Liver (tissue), 9 donors: ENCODE measurements around the gene GIGYF1. TPM values are rescaled to one million over a fixed set of nuclear protein-coding genes. Genes with fewer than 3 reads are reported as not detected.

ENCODE experiments used
- DNase-seq: peaks from one replicate; pipeline ENCODE4 v3.0.0-alpha.2; 2017; ENCODE audit warnings: low spot score
- H3K27ac ChIP-seq, 2 donors: one replicate each; pipeline ENCODE4 v1.7.0; 2013; ENCODE audit warnings: inconsistent platforms in 2 of 2, low read length in 2 of 2, control low read depth in 1 of 2, low read depth in 1 of 2, mild to moderate bottlenecking in 1 of 2
- H3K27me3 ChIP-seq, 4 donors: one replicate each; pipeline versions ENCODE4 v1.6.1 to v1.7.0; 2013; ENCODE audit warnings: low read length in 3 of 4, inconsistent platforms in 1 of 4, mild to moderate bottlenecking in 1 of 4, moderate library complexity in 1 of 4; ENCODE audit not compliant: control insufficient read depth in 4 of 4, insufficient read depth in 4 of 4
- H3K36me3 ChIP-seq, 4 donors: one replicate each; pipeline versions ENCODE4 v1.6.1 to v1.7.0; 2013; ENCODE audit warnings: low read length in 3 of 4, mild to moderate bottlenecking in 3 of 4, low read depth in 1 of 4, moderate library complexity in 1 of 4; ENCODE audit not compliant: control insufficient read depth in 4 of 4, insufficient read depth in 3 of 4
- H3K4me1 ChIP-seq, 4 donors: one replicate each; pipeline versions ENCODE4 v1.6.1 to v1.7.0; 2013; ENCODE audit warnings: low read length in 3 of 4, mild to moderate bottlenecking in 3 of 4, moderate library complexity in 1 of 4; ENCODE audit not compliant: control insufficient read depth in 4 of 4, insufficient read depth in 4 of 4
- H3K4me3 ChIP-seq, 3 donors: one replicate each; pipeline versions ENCODE4 v1.6.1 to v1.7.0; 2013; ENCODE audit warnings: low read length in 3 of 3, control low read depth in 1 of 3, low read depth in 1 of 3, mild to moderate bottlenecking in 1 of 3
- H3K9ac ChIP-seq, 2 donors: one replicate each; pipeline ENCODE4 v1.7.0; 2013; ENCODE audit warnings: low read length in 2 of 2, mild to moderate bottlenecking in 2 of 2, moderate library complexity in 2 of 2, control low read depth in 1 of 2, low read depth in 1 of 2
- H3K9me3 ChIP-seq, 4 donors: one replicate each; pipeline versions ENCODE4 v1.6.1 to v1.7.0; 2013; ENCODE audit warnings: low read length in 3 of 4; ENCODE audit not compliant: control insufficient read depth in 4 of 4
- EGR1 ChIP-seq, 2 donors: IDR thresholded peaks; 2 replicates each; pipeline ENCODE4 v1.6.1; 2016 to 2018; ENCODE audit warnings: antibody characterized with exemption in 2 of 2, low read depth in 2 of 2
- FOXA1 ChIP-seq: IDR thresholded peaks from 2 replicates; pipeline ENCODE4 v1.6.1; 2016; ENCODE audit warnings: antibody characterized with exemption
- FOXA2 ChIP-seq: IDR thresholded peaks from 2 replicates; pipeline ENCODE4 v1.6.1; 2016; ENCODE audit warnings: antibody characterized with exemption
- GABPA ChIP-seq, 2 donors: IDR thresholded peaks in 1 of 2; conservative IDR thresholded peaks in 1 of 2; 2 replicates each; pipeline ENCODE4 v1.6.1; 2016; ENCODE audit warnings: antibody characterized with exemption in 2 of 2, mild to moderate bottlenecking in 1 of 2, moderate library complexity in 1 of 2
- HNF4A ChIP-seq, 2 donors: conservative IDR thresholded peaks; 2 replicates each; pipeline ENCODE4 v1.6.1; 2016; ENCODE audit warnings: antibody characterized with exemption in 2 of 2, mild to moderate bottlenecking in 2 of 2
- HNF4G ChIP-seq: IDR thresholded peaks from 2 replicates; pipeline ENCODE4 v1.6.1; 2016; ENCODE audit warnings: antibody characterized with exemption
- JUND ChIP-seq, 2 donors: IDR thresholded peaks; 2 replicates each; pipeline ENCODE4 v1.6.1; 2016; ENCODE audit warnings: antibody characterized with exemption in 2 of 2
- NR2F2 ChIP-seq: IDR thresholded peaks from 2 replicates; pipeline ENCODE4 v1.6.1; 2016; ENCODE audit warnings: antibody characterized with exemption
- RAD21 ChIP-seq, 2 donors: IDR thresholded peaks; 2 replicates each; pipeline ENCODE4 v1.6.1; 2016; ENCODE audit warnings: antibody characterized with exemption in 2 of 2, mild to moderate bottlenecking in 2 of 2
- REST ChIP-seq: IDR thresholded peaks from 2 replicates; pipeline ENCODE4 v1.6.1; 2016; ENCODE audit warnings: antibody characterized with exemption, mild to moderate bottlenecking
- RXRA ChIP-seq, 2 donors: IDR thresholded peaks; 2 replicates each; pipeline ENCODE4 v1.6.1; 2017 to 2018; ENCODE audit warnings: antibody characterized with exemption in 2 of 2, mild to moderate bottlenecking in 1 of 2
- SP1 ChIP-seq: IDR thresholded peaks from 2 replicates; pipeline ENCODE4 v1.6.1; 2018; ENCODE audit warnings: antibody characterized with exemption, mild to moderate bottlenecking
- YY1 ChIP-seq: IDR thresholded peaks from 2 replicates; pipeline ENCODE4 v1.6.1; 2016; ENCODE audit warnings: antibody characterized with exemption, mild to moderate bottlenecking
- WGBS: extraction: QIAGEN DNeasy Blood & Tissue Kit; methylation state at CpG from one replicate; pipeline ENCODE4 v1.1.7; 2013; 5-methylcytosine and 5-hydroxymethylcytosine counted together
- polyA plus RNA-seq, 2 donors: library from polyadenylated mRNA; stranded (reverse) in 1 of 2; unstranded in 1 of 2; fragments of 200-250 nt in 1 of 2; fragments of >200 nt in 1 of 2; fragmentation: Nextera tagmentation in 1 of 2; extraction: Ambion mirVana in 1 of 2; gene quantifications; one replicate each; pipeline versions ENCODE4 v1.2.1 to v1.2.3, GENCODE V29; 2013 to 2015
- total RNA-seq, 2 donors: library from RNA; depleted of rRNA; stranded (reverse); fragments of >200 nt; gene quantifications; one replicate each; pipeline ENCODE4 v1.2.3, GENCODE V29; 2014
- TF ChIP-seq, protein P1 (sequence below): IDR thresholded peaks from 2 replicates; pipeline ENCODE4 v1.6.1; 2016; ENCODE audit warnings: antibody characterized with exemption
- TF ChIP-seq, protein P2 (sequence below): IDR thresholded peaks from 2 replicates; pipeline ENCODE4 v1.6.1; 2016; ENCODE audit warnings: antibody characterized with exemption
- TF ChIP-seq, protein P3 (sequence below): IDR thresholded peaks from 2 replicates; pipeline ENCODE4 v1.6.1; 2016; ENCODE audit warnings: antibody characterized with exemption
- TF ChIP-seq, protein P4 (sequence below): fragments of 150-350 bp; IDR thresholded peaks from 2 replicates; pipeline ENCODE4 v1.5.1; 2017; ENCODE audit warnings: improper control_type of control experiment, low read depth, low read length; ENCODE audit not compliant: missing input control
- donor health status: healthy.
- donor health status: healthy.
- donor health status: healthy.
- donor health status: healthy.
- donor health status: healthy.

The GIGYF1 gene
- total and polyA plus RNA-seq, 4 donors = 6.8 to 12.7 (median 10.1) TPM

- TF ChIP-seq JUND (IDR thresholded peaks at IDR 0.05) (no peak), HNF4A (conservative IDR thresholded peaks at IDR 0.05) (no peak), EGR1 (IDR thresholded peaks at IDR 0.05; ENCODE audit: low read depth in 2 of 2) (no peak), RAD21 (IDR thresholded peaks at IDR 0.05) (no peak), SP1 (no peak), FOXA1 (no peak), REST (no peak), YY1 (no peak), GABPA (IDR thresholded peaks at IDR 0.05 in 1 of 2, conservative IDR thresholded peaks at IDR 0.05 in 1 of 2) (no peak)
- TF ChIP-seq, protein P1, sequence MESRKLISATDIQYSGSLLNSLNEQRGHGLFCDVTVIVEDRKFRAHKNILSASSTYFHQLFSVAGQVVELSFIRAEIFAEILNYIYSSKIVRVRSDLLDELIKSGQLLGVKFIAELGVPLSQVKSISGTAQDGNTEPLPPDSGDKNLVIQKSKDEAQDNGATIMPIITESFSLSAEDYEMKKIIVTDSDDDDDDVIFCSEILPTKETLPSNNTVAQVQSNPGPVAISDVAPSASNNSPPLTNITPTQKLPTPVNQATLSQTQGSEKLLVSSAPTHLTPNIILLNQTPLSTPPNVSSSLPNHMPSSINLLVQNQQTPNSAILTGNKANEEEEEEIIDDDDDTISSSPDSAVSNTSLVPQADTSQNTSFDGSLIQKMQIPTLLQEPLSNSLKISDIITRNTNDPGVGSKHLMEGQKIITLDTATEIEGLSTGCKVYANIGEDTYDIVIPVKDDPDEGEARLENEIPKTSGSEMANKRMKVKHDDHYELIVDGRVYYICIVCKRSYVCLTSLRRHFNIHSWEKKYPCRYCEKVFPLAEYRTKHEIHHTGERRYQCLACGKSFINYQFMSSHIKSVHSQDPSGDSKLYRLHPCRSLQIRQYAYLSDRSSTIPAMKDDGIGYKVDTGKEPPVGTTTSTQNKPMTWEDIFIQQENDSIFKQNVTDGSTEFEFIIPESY = no peak
- Histone ChIP-seq H3K36me3 (no peaks in the 10 kb centered on the region), H3K27ac (no peak overlapping the region), H3K4me3 (no peak overlapping the region), H3K9me3 (no peaks in the 10 kb centered on the region), H3K4me1 (peaks cover 0 to 8% (median 6%) of the 10 kb centered on the region in 4 donors), H3K27me3 (no peaks in the 10 kb centered on the region), H3K9ac (no peak overlapping the region)
- 90% methylated on average over 13 of the region's 13 CpGs for WGBS
- no peak for DNase-seq
These were observed 42.6 kb upstream of the GIGYF1 start for GRCh38 chr7:100736671-100737070.

DNA sequence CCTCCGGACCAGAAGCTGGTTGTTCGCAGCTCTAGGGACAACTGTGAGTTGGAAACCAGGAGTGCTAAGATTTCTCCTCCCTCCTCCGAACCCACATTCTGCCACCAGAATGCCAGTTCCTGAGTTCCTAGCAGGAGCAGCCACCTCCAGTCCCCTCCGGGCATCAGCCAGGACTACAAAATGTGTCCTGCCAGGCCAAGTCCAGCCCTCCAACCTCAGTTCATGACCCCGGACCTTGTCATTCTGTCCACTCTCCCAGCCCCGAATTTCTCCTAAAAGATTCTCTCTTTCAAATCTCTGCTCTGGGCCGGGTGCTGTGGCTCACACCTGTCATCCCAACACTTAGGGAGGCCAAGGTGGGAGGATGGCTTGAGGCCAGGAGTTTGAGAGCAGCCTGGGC, 41.7 kb upstream of the GIGYF1 start:
- Histone ChIP-seq H3K9ac (no peak overlapping the region), H3K36me3 (no peaks in the 10 kb centered on the region), H3K27ac (no peak overlapping the region), H3K27me3 (no peaks in the 10 kb centered on the region), H3K4me3 (no peak overlapping the region), H3K4me1 (peaks cover 0 to 8% (median 6%) of the 10 kb centered on the region in 4 donors), H3K9me3 (no peaks in the 10 kb centered on the region)
- TF ChIP-seq SP1 = no peak
- peak; percentile 31 to 36 for TF ChIP-seq RXRA (IDR thresholded peaks at IDR 0.05)
- TF ChIP-seq HNF4A (conservative IDR thresholded peaks at IDR 0.05) = peak; percentile 45 to 71
- DNase-seq = no peak
- WGBS = 49% methylated on average over 7 of the region's 7 CpGs

DNA sequence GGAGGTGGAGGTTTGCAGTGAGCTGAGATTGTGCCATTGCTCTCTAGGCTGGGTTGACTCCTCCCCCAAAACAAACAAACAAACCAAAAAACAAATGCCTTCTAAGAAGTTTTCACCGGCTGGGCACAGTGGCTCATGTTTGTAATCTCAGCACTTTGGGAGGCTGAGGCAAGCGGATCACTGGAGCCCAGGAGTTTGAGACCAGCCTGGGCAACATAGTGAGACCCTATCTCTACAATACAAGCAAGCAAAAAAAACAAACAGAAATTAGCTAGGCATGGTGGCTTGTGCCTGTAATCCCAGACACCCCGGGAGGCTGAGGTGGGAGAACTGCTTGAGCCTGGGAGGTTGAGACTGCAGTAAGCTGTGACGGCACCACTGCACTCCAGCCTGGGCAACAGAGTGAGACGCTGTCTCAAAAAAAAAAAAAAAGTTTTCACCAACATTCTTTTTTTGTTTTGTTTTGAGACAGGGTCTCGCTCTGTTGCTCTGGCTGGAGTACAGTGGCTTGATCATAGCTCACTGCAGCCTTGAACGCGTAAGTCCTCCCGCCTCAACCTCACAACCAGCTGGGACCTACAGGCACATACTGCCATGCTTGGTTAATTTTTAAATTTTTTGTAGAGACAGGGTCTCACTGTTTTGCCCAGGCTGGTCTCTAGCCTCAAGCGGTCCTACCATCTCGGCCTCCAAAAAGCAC, 38.0 kb upstream of the GIGYF1 start:
- Histone ChIP-seq H3K9ac (no peak overlapping the region), H3K27me3 (no peaks in the 10 kb centered on the region), H3K36me3 (no peaks in the 10 kb centered on the region), H3K4me3 (no peak overlapping the region), H3K27ac (no peak overlapping the region), H3K4me1 (peaks cover 1 to 12% (median 8%) of the 10 kb centered on the region in 4 donors), H3K9me3 (no peaks in the 10 kb centered on the region)
- DNase-seq = no peak
- WGBS = 92% methylated on average over 11 of the region's 11 CpGs
- TF ChIP-seq, protein P1 = no peak
- TF ChIP-seq RXRA (IDR thresholded peaks at IDR 0.05) (no peak), EGR1 (IDR thresholded peaks at IDR 0.05; ENCODE audit: low read depth in 2 of 2) (no peak), RAD21 (IDR thresholded peaks at IDR 0.05) (no peak), JUND (IDR thresholded peaks at IDR 0.05) (no peak), FOXA2 (no peak), YY1 (no peak), NR2F2 (no peak), SP1 (no peak), FOXA1 (no peak), HNF4G (no peak), GABPA (IDR thresholded peaks at IDR 0.05 in 1 of 2, conservative IDR thresholded peaks at IDR 0.05 in 1 of 2) (no peak)
- TF ChIP-seq, protein P2, sequence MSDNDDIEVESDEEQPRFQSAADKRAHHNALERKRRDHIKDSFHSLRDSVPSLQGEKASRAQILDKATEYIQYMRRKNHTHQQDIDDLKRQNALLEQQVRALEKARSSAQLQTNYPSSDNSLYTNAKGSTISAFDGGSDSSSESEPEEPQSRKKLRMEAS = no peak
- TF ChIP-seq, protein P3, sequence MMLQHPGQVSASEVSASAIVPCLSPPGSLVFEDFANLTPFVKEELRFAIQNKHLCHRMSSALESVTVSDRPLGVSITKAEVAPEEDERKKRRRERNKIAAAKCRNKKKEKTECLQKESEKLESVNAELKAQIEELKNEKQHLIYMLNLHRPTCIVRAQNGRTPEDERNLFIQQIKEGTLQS = no peak
- TF ChIP-seq, protein P4, sequence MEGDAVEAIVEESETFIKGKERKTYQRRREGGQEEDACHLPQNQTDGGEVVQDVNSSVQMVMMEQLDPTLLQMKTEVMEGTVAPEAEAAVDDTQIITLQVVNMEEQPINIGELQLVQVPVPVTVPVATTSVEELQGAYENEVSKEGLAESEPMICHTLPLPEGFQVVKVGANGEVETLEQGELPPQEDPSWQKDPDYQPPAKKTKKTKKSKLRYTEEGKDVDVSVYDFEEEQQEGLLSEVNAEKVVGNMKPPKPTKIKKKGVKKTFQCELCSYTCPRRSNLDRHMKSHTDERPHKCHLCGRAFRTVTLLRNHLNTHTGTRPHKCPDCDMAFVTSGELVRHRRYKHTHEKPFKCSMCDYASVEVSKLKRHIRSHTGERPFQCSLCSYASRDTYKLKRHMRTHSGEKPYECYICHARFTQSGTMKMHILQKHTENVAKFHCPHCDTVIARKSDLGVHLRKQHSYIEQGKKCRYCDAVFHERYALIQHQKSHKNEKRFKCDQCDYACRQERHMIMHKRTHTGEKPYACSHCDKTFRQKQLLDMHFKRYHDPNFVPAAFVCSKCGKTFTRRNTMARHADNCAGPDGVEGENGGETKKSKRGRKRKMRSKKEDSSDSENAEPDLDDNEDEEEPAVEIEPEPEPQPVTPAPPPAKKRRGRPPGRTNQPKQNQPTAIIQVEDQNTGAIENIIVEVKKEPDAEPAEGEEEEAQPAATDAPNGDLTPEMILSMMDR = no peak
